ENCODE results near the gene HAUS8.

DNA sequence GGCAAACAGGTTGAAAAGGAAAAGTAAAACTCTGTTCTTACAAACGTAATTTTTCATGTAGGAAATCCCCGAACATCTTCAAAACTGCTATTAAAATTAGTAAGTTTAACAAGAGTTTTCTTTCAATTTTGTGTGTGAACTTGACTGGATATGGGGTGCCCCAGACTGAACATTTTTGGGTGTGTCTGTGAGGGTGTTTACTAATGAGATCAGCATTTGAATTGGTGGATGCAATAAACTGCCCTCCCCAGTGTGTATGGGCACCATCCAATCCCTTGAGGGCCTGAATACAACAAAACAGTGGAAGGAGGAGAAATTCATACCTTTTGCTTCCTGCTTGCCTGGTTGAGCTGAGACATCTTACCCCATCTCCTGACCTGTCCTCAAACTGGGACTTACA, 11.8 kb downstream of the HAUS8 start:
- TF ChIP-seq EP300 (IDR thresholded peaks at IDR 0.05; ENCODE audit: borderline replicate concordance): no peak
- TF ChIP-seq, protein P1, sequence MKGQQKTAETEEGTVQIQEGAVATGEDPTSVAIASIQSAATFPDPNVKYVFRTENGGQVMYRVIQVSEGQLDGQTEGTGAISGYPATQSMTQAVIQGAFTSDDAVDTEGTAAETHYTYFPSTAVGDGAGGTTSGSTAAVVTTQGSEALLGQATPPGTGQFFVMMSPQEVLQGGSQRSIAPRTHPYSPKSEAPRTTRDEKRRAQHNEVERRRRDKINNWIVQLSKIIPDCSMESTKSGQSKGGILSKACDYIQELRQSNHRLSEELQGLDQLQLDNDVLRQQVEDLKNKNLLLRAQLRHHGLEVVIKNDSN (IDR thresholded peaks at IDR 0.05): no peak
- TF ChIP-seq, protein P2, sequence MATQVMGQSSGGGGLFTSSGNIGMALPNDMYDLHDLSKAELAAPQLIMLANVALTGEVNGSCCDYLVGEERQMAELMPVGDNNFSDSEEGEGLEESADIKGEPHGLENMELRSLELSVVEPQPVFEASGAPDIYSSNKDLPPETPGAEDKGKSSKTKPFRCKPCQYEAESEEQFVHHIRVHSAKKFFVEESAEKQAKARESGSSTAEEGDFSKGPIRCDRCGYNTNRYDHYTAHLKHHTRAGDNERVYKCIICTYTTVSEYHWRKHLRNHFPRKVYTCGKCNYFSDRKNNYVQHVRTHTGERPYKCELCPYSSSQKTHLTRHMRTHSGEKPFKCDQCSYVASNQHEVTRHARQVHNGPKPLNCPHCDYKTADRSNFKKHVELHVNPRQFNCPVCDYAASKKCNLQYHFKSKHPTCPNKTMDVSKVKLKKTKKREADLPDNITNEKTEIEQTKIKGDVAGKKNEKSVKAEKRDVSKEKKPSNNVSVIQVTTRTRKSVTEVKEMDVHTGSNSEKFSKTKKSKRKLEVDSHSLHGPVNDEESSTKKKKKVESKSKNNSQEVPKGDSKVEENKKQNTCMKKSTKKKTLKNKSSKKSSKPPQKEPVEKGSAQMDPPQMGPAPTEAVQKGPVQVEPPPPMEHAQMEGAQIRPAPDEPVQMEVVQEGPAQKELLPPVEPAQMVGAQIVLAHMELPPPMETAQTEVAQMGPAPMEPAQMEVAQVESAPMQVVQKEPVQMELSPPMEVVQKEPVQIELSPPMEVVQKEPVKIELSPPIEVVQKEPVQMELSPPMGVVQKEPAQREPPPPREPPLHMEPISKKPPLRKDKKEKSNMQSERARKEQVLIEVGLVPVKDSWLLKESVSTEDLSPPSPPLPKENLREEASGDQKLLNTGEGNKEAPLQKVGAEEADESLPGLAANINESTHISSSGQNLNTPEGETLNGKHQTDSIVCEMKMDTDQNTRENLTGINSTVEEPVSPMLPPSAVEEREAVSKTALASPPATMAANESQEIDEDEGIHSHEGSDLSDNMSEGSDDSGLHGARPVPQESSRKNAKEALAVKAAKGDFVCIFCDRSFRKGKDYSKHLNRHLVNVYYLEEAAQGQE (IDR thresholded peaks at IDR 0.05; ENCODE audit: low read depth): no peak
- TF ChIP-seq, protein P3, sequence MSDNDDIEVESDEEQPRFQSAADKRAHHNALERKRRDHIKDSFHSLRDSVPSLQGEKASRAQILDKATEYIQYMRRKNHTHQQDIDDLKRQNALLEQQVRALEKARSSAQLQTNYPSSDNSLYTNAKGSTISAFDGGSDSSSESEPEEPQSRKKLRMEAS (IDR thresholded peaks at IDR 0.05): no peak
- TF ChIP-seq TCF12 (IDR thresholded peaks at IDR 0.05; ENCODE audit: low read depth): no peak
- no peak for TF ChIP-seq EGR1 (IDR thresholded peaks at IDR 0.05)
- no peak for TF ChIP-seq CEBPB (IDR thresholded peaks at IDR 0.05)
- TF ChIP-seq RAD21 (IDR thresholded peaks at IDR 0.05; ENCODE audit: low read depth): no peak
- no peak for TF ChIP-seq TAF1 (IDR thresholded peaks at IDR 0.05; ENCODE audit: low read depth)
- TF ChIP-seq YY1 (IDR thresholded peaks at IDR 0.05; ENCODE audit: low read depth): no peak
- TF ChIP-seq FOXM1 (IDR thresholded peaks at IDR 0.05; ENCODE audit: borderline replicate concordance, low read depth): no peak

All from Ishikawa (cell line).